GM23338 (cell line): Measurements from ENCODE around the gene KIAA0232. TPM values are rescaled to one million over a fixed set of nuclear protein-coding genes. Genes with fewer than 3 reads are reported as not detected.

Experiments
- ATAC-seq: fragments of 200-7000 bp; cut with Tn5 transposase; 3 replicates; pipeline ENCODE4 v1.9.1; 2020
- DNase-seq: peaks from one replicate; pipeline ENCODE4 v3.0.0-alpha.2; 2015; ENCODE audit warnings: low spot score
- H2AFZ ChIP-seq: fragments of 200-600 bp; sonication (generic); 2 replicates; pipeline ENCODE4 v1.8.0; 2016; ENCODE audit warnings: antibody characterized with exemption, mild to moderate bottlenecking, moderate library complexity
- H3F3A ChIP-seq: fragments of 200-600 bp; sonication (generic); replicated peaks from 2 replicates; pipeline ENCODE4 v1.8.0; 2017; ENCODE audit warnings: antibody characterized with exemption, mixed run types, low read depth
- H3K27ac ChIP-seq: fragments of 200-600 bp; sonication (generic); 2 replicates; pipeline ENCODE4 v1.6.1; 2016; ENCODE audit warnings: low read depth
- H3K27me3 ChIP-seq: fragments of 200-600 bp; sonication (generic); 2 replicates; pipeline ENCODE4 v1.8.0; 2016; ENCODE audit warnings: mild to moderate bottlenecking, mixed run types, moderate library complexity; ENCODE audit not compliant: insufficient read depth
- H3K36me3 ChIP-seq: fragments of 200-600 bp; sonication (generic); 2 replicates; pipeline ENCODE4 v1.8.0; 2016; ENCODE audit warnings: mild to moderate bottlenecking; ENCODE audit not compliant: insufficient read depth
- H3K4me1 ChIP-seq: fragments of 200-600 bp; sonication (generic); 2 replicates; pipeline ENCODE4 v1.8.0; 2016; ENCODE audit warnings: mild to moderate bottlenecking, moderate library complexity; ENCODE audit not compliant: insufficient read depth
- H3K4me2 ChIP-seq: fragments of 200-600 bp; sonication (generic); 2 replicates; pipeline ENCODE4 v1.7.1; 2017; ENCODE audit warnings: mixed run types
- H3K4me3 ChIP-seq: fragments of 200-600 bp; sonication (generic); 2 replicates; pipeline ENCODE4 v1.6.1; 2016; ENCODE audit warnings: mixed run types
- H3K79me2 ChIP-seq: fragments of 200-600 bp; sonication (generic); replicated peaks from 2 replicates; pipeline ENCODE4 v1.8.0; 2017; ENCODE audit warnings: mild to moderate bottlenecking; ENCODE audit not compliant: insufficient read depth
- H3K9me2 ChIP-seq: fragments of 200-600 bp; sonication (generic); 2 replicates; pipeline ENCODE4 v1.8.0; 2017; ENCODE audit not compliant: insufficient read depth
- H4K20me1 ChIP-seq: fragments of 200-600 bp; sonication (generic); replicated peaks from 2 replicates; pipeline ENCODE4 v1.8.0; 2017; ENCODE audit warnings: mild to moderate bottlenecking; ENCODE audit not compliant: insufficient read depth
- H3K27ac Mint-ChIP-seq: 2 replicates; pipeline ENCODE4 v1.8.0; 2020; ENCODE audit warnings: inconsistent platforms, mild to moderate bottlenecking, moderate library complexity, mixed read lengths
- H3K27me3 Mint-ChIP-seq: 3 replicates; pipeline ENCODE4 v1.8.0; 2022; ENCODE audit warnings: low read depth, mild to moderate bottlenecking, moderate library complexity, mixed read lengths, inconsistent platforms; ENCODE audit not compliant: insufficient read depth, poor library complexity
- H3K36me3 Mint-ChIP-seq: 3 replicates; pipeline ENCODE4 v1.8.0; 2021; ENCODE audit warnings: low read depth, mild to moderate bottlenecking, inconsistent platforms, moderate library complexity, mixed read lengths
- H3K4me1 Mint-ChIP-seq: 3 replicates; pipeline ENCODE4 v1.8.0; 2020; ENCODE audit warnings: mild to moderate bottlenecking, inconsistent platforms, mixed read lengths
- H3K4me3 Mint-ChIP-seq: 3 replicates; pipeline ENCODE4 v1.8.0; 2021; ENCODE audit warnings: moderate library complexity, mild to moderate bottlenecking, inconsistent platforms, mixed read lengths
- H3K9me3 Mint-ChIP-seq: 3 replicates; pipeline ENCODE4 v1.8.0; 2020; ENCODE audit warnings: moderate library complexity, mild to moderate bottlenecking, inconsistent platforms, mixed read lengths
- CREB1 ChIP-seq: fragments of 250-450 bp; sonication (Bioruptor Pico); IDR thresholded peaks from 2 replicates; pipeline ENCODE4 v1.5.0; 2020; ENCODE audit warnings: low read depth, mild to moderate bottlenecking, moderate library complexity
- CTCF ChIP-seq, 2 experiments: fragments of 200-600 bp in 1 of 2; sonication (generic) in 1 of 2; conservative IDR thresholded peaks; 2 replicates each; pipeline versions ENCODE4 v1.5.1 to v1.6.1; 2016 to 2017; ENCODE audit warnings: antibody characterized with exemption in 2 of 2, low read depth in 2 of 2, mild to moderate bottlenecking in 2 of 2, moderate library complexity in 1 of 2
- ETS1 ChIP-seq: IDR thresholded peaks from 2 replicates; pipeline ENCODE4 v1.6.1; 2016; ENCODE audit warnings: antibody characterized with exemption
- EZH2 ChIP-seq: fragments of 200-600 bp; sonication (generic); IDR thresholded peaks from one replicate; pipeline ENCODE4 v1.8.0; 2017; ENCODE audit warnings: antibody characterized with exemption, mild to moderate bottlenecking, low read depth; ENCODE audit not compliant: unreplicated experiment
- EZH2phosphoT487 ChIP-seq: fragments of 200-600 bp; sonication (generic); IDR thresholded peaks from one replicate; pipeline ENCODE4 v1.8.1; 2018; ENCODE audit warnings: antibody characterized with exemption; ENCODE audit not compliant: unreplicated experiment
- JUNB ChIP-seq: IDR thresholded peaks from one replicate; pipeline ENCODE4 v1.6.1; 2016; ENCODE audit warnings: antibody characterized with exemption; ENCODE audit not compliant: unreplicated experiment
- NANOG ChIP-seq: IDR thresholded peaks from 2 replicates; pipeline ENCODE4 v1.6.1; 2016; ENCODE audit warnings: antibody characterized with exemption, borderline replicate concordance
- POLR2AphosphoS5 ChIP-seq: IDR thresholded peaks from 2 replicates; pipeline ENCODE4 v1.6.1; 2016; ENCODE audit warnings: antibody characterized with exemption, low read depth
- REST ChIP-seq: IDR thresholded peaks from one replicate; pipeline ENCODE4 v1.6.1; 2018; ENCODE audit warnings: antibody characterized with exemption; ENCODE audit not compliant: unreplicated experiment
- STAT1 ChIP-seq: IDR thresholded peaks from one replicate; pipeline ENCODE4 v1.6.1; 2016; ENCODE audit warnings: antibody characterized with exemption; ENCODE audit not compliant: unreplicated experiment
- ZNF114 ChIP-seq: fragments of 250-450 bp; sonication (Bioruptor Pico); IDR thresholded peaks from 2 replicates; pipeline ENCODE4 v1.5.0; 2020; ENCODE audit warnings: mild to moderate bottlenecking, moderate library complexity
- ZNF331 ChIP-seq: fragments of 250-450 bp; sonication (Bioruptor Pico); IDR thresholded peaks from 2 replicates; pipeline ENCODE4 v1.5.0; 2020; ENCODE audit warnings: low read depth, mild to moderate bottlenecking, moderate library complexity
- ZNF462 ChIP-seq: fragments of 250-450 bp; sonication (Bioruptor Pico); IDR thresholded peaks from 2 replicates; pipeline ENCODE4 v1.5.0; 2020; ENCODE audit warnings: mild to moderate bottlenecking, moderate library complexity
- polyA plus RNA-seq: library from polyadenylated mRNA; unstranded; fragments of >200 nt; fragmentation: Nextera tagmentation; extraction: Ambion mirVana; gene quantifications from 2 replicates; pipeline ENCODE4 v1.2.1, GENCODE V29; 2016
- total RNA-seq: library from RNA; depleted of rRNA; stranded (reverse); fragments of >200 nt; shearing (Covaris generic); gene quantifications from 2 replicates; pipeline ENCODE4 v1.2.3, GENCODE V29; 2014

KIAA0232 gene
- total and polyA plus RNA-seq, 2 experiments from 2014 or later, result 14.3 to 34.9 TPM

GRCh38 chr4:6916069-6916586 is 133.6 kb downstream of the KIAA0232 start:
- no peak overlapping the region for H3K4me2 ChIP-seq
- DNase-seq (no peak), ATAC-seq (no peak)
- H4K20me1 ChIP-seq, result peaks cover 15% of the 10 kb centered on the region
- no peaks in the 10 kb centered on the region for H3K36me3 ChIP-seq
- TF ChIP-seq ZNF331 (CRISPR knock-in tag) (no peak), CREB1 (no peak), ETS1 (no peak), NANOG (no peak), ZNF462 (no peak), EZH2 (no peak), STAT1 (no peak), ZNF114 (CRISPR knock-in tag) (no peak), EZH2phosphoT487 (no peak), POLR2AphosphoS5 (no peak), CTCF (conservative IDR thresholded peaks at IDR 0.05; ENCODE audit: low read depth in 2 of 2) (no peak), JUNB (no peak), REST (no peak)
- peaks cover 63% of the 10 kb centered on the region for H3K79me2 ChIP-seq
- H3K9me2 ChIP-seq, result no peaks in the 10 kb centered on the region
- no peak overlapping the region for H3K27ac ChIP-seq
- Mint-ChIP-seq H3K4me1 (peaks cover 32% of the 10 kb centered on the region), H3K36me3 (no peaks in the 10 kb centered on the region), H3K4me3 (no peak overlapping the region), H3K27me3 (peaks cover 18% of the 10 kb centered on the region), H3K9me3 (no peaks in the 10 kb centered on the region), H3K27ac (no peak overlapping the region)
- H3F3A ChIP-seq, result 0 out of 2 replicates have a peak, but pooled peaks cover 5% of the 10 kb centered on the region
- H3K4me1 ChIP-seq, result peaks cover 11% of the 10 kb centered on the region; the same call in 1 of the 2 replicates
- H2AFZ ChIP-seq, result no peak overlapping the region
- H3K27me3 ChIP-seq, result peaks cover 1% of the 10 kb centered on the region; the same call in 1 of the 2 replicates
- H3K4me3 ChIP-seq, result no peak overlapping the region
